Esophagus muscularis mucosa (tissue), 4 donors: Measurements from ENCODE around the gene ZNF93.
"Not testable (repeated sequence)": the region's sequence is repeated elsewhere in the genome, so short reads cannot be mapped to it uniquely, and the experiment has no call there.

ENCODE experiments used
- EP300 ChIP-seq: sonication (generic); formaldehyde crosslinking; IDR thresholded peaks from one replicate; pipeline ENCODE4 v1.6.1; 2017; ENCODE audit warnings: antibody characterized with exemption
- POLR2AphosphoS5 ChIP-seq, 2 donors: sonication (generic); formaldehyde crosslinking; IDR thresholded peaks; one replicate each; pipeline ENCODE4 v1.6.1; 2017; ENCODE audit warnings: antibody characterized with exemption in 2 of 2
- TF ChIP-seq, protein P1 (sequence below), 3 experiments: fragments of 200-600 bp in 2 of 3; fragments of 450-650 bp in 1 of 3; sonication (generic) in 2 of 3; IDR thresholded peaks; one replicate each; pipeline ENCODE4 v1.5.1; 2017 to 2019; ENCODE audit warnings: antibody characterized with exemption in 3 of 3, mild to moderate bottlenecking in 2 of 3, moderate library complexity in 1 of 3

DNA sequence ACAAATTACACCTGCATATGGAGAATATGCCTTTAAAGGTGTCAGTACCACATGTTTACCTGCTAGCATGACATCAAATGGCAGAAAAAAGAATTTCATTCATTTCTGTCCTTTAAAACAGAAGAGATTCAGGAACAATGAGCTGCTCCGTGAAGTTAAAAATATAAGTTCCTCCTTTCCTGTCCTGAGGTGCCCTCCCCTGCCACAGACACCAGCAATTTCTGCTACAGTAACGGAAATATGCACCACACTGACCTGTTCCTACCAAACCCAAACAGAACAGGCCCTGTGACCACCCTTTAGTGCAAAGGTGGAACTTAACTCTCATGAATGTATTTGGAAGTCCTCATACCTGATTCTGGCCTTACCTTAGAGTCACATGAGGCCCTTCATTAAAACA lies 49.0 kb upstream of the ZNF93 start:
- TF ChIP-seq, protein P1, sequence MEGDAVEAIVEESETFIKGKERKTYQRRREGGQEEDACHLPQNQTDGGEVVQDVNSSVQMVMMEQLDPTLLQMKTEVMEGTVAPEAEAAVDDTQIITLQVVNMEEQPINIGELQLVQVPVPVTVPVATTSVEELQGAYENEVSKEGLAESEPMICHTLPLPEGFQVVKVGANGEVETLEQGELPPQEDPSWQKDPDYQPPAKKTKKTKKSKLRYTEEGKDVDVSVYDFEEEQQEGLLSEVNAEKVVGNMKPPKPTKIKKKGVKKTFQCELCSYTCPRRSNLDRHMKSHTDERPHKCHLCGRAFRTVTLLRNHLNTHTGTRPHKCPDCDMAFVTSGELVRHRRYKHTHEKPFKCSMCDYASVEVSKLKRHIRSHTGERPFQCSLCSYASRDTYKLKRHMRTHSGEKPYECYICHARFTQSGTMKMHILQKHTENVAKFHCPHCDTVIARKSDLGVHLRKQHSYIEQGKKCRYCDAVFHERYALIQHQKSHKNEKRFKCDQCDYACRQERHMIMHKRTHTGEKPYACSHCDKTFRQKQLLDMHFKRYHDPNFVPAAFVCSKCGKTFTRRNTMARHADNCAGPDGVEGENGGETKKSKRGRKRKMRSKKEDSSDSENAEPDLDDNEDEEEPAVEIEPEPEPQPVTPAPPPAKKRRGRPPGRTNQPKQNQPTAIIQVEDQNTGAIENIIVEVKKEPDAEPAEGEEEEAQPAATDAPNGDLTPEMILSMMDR (IDR thresholded peaks at IDR 0.05) = not testable (repeated sequence)
- not testable (repeated sequence) for TF ChIP-seq EP300; POLR2AphosphoS5 (IDR thresholded peaks at IDR 0.05)
